ENCODE data around the gene LRRC74B.

Gene LRRC74B

GRCh38 chr22:21105294-21105693, 59.5 kb downstream of the LRRC74B start:
- no peak for DNase-seq

- no peak for DNase-seq
These were observed 60.3 kb downstream of the LRRC74B start for GRCh38 chr22:21106000-21106399.

DNA sequence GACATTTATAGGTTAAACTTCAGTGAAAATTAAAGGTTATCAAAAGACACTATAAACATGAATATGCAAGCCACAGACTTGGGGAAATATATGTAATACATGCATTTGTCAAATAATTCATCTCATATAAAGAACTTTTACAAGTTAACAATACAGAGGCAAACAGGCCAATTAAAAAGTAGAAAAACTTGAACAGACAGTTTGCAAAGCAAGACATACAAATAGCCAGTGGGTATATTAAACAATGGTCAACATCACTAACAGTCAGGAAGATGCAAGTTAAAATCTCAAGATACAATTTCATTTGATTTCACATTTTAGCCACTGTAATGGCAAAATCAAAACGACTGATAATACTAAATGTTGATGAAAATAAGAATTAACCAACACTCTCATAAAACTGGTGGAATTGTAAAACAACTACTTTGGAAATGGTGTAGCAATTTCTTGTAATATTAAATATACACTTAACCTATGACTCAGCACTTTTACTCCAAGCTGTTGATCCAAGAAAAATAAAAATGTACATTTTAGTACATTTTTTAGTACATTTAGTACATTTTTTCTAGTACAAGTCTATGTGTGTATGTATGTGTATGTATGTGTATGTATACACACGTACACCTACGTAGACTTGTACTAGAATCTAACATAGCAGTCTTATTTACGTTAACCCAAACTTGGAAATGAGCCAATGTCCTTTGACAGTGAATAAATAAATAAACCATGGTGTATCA, 62.8 kb downstream of the LRRC74B start:
- no peak for DNase-seq

Measured in activated CD4-positive, alpha-beta T cell treated with anti-CD3 and anti-CD28 coated beads, Interleukin-2, amount 50 U/mL, for 4 hours (primary cell).